H1 (cell line): Measurements from ENCODE around the gene CPED1. TPM values are rescaled to one million over a fixed set of nuclear protein-coding genes. Genes with fewer than 3 reads are reported as not detected.

Experiments used
- CTCF ChIA-PET: fragments of 300-600 bp; sonication (Branson Sonifier 250); formaldehyde crosslinking; loops from one replicate; lab custom pipeline; 2021; ENCODE audit not compliant: partially characterized antibody; lab: Charles Lee
- POLR2A ChIA-PET: fragments of 300-600 bp; sonication (Branson Sonifier 250); formaldehyde crosslinking; loops from one replicate; lab custom pipeline; 2021; ENCODE audit warnings: inconsistent platforms; ENCODE audit not compliant: partially characterized antibody; lab: Charles Lee
- DNase-seq, 2 experiments: peaks; one replicate each; pipeline versions ENCODE4 v3.0.0 to v3.0.0-alpha.2; 2010 to 2022; ENCODE audit warnings: low spot score in 2 of 2, low read depth in 1 of 2, mixed read lengths in 1 of 2
- FAIRE-seq: peaks from 2 replicates; lab custom pipeline; 2011; peaks lifted over from hg19 to GRCh38; lab: Jason Lieb, UNC
- H2AFZ ChIP-seq: 2 replicates; pipeline ENCODE4 v1.8.1; 2012; ENCODE audit warnings: low read length, inconsistent platforms
- H2AK5ac ChIP-seq: 2 replicates; pipeline ENCODE4 v1.6.1; 2013; ENCODE audit warnings: low read depth, low read length
- H2BK120ac ChIP-seq: replicated peaks from 2 replicates; pipeline ENCODE3; 2013; ENCODE audit warnings: low read depth, low read length, inconsistent platforms
- H2BK12ac ChIP-seq: 2 replicates; pipeline ENCODE4 v1.6.1; 2013; ENCODE audit warnings: low read depth, low read length
- H2BK15ac ChIP-seq: 2 replicates; pipeline ENCODE4 v1.6.1; 2013; ENCODE audit warnings: low read length
- H2BK20ac ChIP-seq: 2 replicates; pipeline ENCODE4 v1.6.1; 2013; ENCODE audit warnings: low read length
- H2BK5ac ChIP-seq: 2 replicates; pipeline ENCODE4 v1.6.1; 2013; ENCODE audit warnings: low read depth, low read length
- H3K14ac ChIP-seq: 2 replicates; pipeline ENCODE4 v1.6.1; 2013; ENCODE audit warnings: inconsistent platforms; ENCODE audit not compliant: insufficient read length
- H3K18ac ChIP-seq: 2 replicates; pipeline ENCODE4 v1.6.1; 2013; ENCODE audit warnings: low read length; ENCODE audit errors: extremely low read depth
- H3K23ac ChIP-seq: 2 replicates; pipeline ENCODE4 v1.6.1; 2013; ENCODE audit warnings: inconsistent platforms; ENCODE audit not compliant: insufficient read length
- H3K23me2 ChIP-seq: 2 replicates; pipeline ENCODE4 v1.6.1; 2013; ENCODE audit warnings: low read depth, low read length
- H3K27ac ChIP-seq: 2 replicates; pipeline ENCODE4 v1.6.1; 2011; ENCODE audit warnings: low read depth, low read length, inconsistent platforms
- H3K27me3 ChIP-seq, 4 experiments: replicated peaks in 1 of 4; 1 replicate in 1 of 4; 2 replicates in 3 of 4; pipeline versions ENCODE4 v1.6.1 to v1.8.1; 2011 to 2013; ENCODE audit warnings: low read length in 3 of 4, mild to moderate bottlenecking in 3 of 4, inconsistent platforms in 2 of 4, mixed read lengths in 2 of 4, moderate library complexity in 1 of 4; ENCODE audit not compliant: control insufficient read depth in 3 of 4, insufficient read depth in 3 of 4; ENCODE audit errors: extremely low read depth in 1 of 4
- H3K36me3 ChIP-seq, 4 experiments: 2 replicates each; pipeline versions ENCODE4 v1.6.1 to v1.8.1; 2011 to 2013; ENCODE audit warnings: mild to moderate bottlenecking in 4 of 4, low read length in 3 of 4, moderate library complexity in 2 of 4, control low read depth in 1 of 4, inconsistent platforms in 1 of 4; ENCODE audit not compliant: insufficient read depth in 4 of 4, control insufficient read depth in 2 of 4
- H3K4ac ChIP-seq: replicated peaks from 2 replicates; pipeline ENCODE3; 2013; ENCODE audit warnings: low read length, low read depth, mixed read lengths, inconsistent platforms; ENCODE audit not compliant: insufficient read length
- H3K4me1 ChIP-seq, 4 experiments: replicated peaks in 1 of 4; 1 replicate in 1 of 4; 2 replicates in 3 of 4; pipeline versions ENCODE4 v1.6.1 to v1.8.1; 2011 to 2013; ENCODE audit warnings: low read length in 3 of 4, inconsistent platforms in 2 of 4, mixed read lengths in 1 of 4; ENCODE audit not compliant: insufficient read depth in 4 of 4, control insufficient read depth in 3 of 4
- H3K4me2 ChIP-seq, 2 experiments: 2 replicates each; pipeline versions ENCODE4 v1.6.1 to v1.8.1; 2011 to 2013; ENCODE audit warnings: low read depth in 2 of 2, low read length in 2 of 2, control low read depth in 1 of 2, inconsistent platforms in 1 of 2, mild to moderate bottlenecking in 1 of 2; ENCODE audit not compliant: insufficient read depth in 1 of 2
- H3K4me3 ChIP-seq, 4 experiments: fragments of 200-600, 300-600 bp in 1 of 4; sonication (generic), shearing (Covaris generic), sonication (Bioruptor Twin) in 1 of 4; 2 replicates each; pipeline versions ENCODE4 v1.5.1 to v1.8.1; 2011 to 2016; ENCODE audit warnings: low read length in 4 of 4, low read depth in 3 of 4, control low read depth in 2 of 4, inconsistent platforms in 2 of 4, mild to moderate bottlenecking in 2 of 4, mixed read lengths in 1 of 4, moderate library complexity in 1 of 4; ENCODE audit not compliant: insufficient read depth in 2 of 4; ENCODE audit errors: extremely low read depth in 1 of 4
- H3K56ac ChIP-seq: replicated peaks from 2 replicates; pipeline ENCODE3; 2013; ENCODE audit warnings: low read depth, mild to moderate bottlenecking, mixed read lengths, low read length, inconsistent platforms; ENCODE audit not compliant: insufficient read length
- H3K79me1 ChIP-seq: 2 replicates; pipeline ENCODE4 v1.6.1; 2013; ENCODE audit warnings: low read depth, low read length, control low read depth
- H3K79me2 ChIP-seq, 2 experiments: 2 replicates each; pipeline versions ENCODE4 v1.6.1 to v1.8.1; 2012 to 2013; ENCODE audit warnings: low read length in 2 of 2, mild to moderate bottlenecking in 2 of 2, inconsistent platforms in 1 of 2; ENCODE audit not compliant: insufficient read depth in 2 of 2, control insufficient read depth in 1 of 2
- H3K9ac ChIP-seq, 4 experiments: replicated peaks in 1 of 4; 1 replicate in 1 of 4; 2 replicates in 3 of 4; pipeline versions ENCODE4 v1.6.1 to v1.8.1; 2011 to 2013; ENCODE audit warnings: low read depth in 3 of 4, low read length in 3 of 4, control low read depth in 2 of 4, mild to moderate bottlenecking in 2 of 4, moderate library complexity in 2 of 4, inconsistent platforms in 1 of 4; ENCODE audit errors: extremely low read depth in 1 of 4
- H3K9me3 ChIP-seq, 2 experiments: 2 replicates each; pipeline versions ENCODE4 v1.6.1 to v1.8.1; 2012 to 2013; ENCODE audit warnings: mild to moderate bottlenecking in 2 of 2, moderate library complexity in 2 of 2, control low read depth in 1 of 2, inconsistent platforms in 1 of 2, low read depth in 1 of 2, low read length in 1 of 2, mixed read lengths in 1 of 2; ENCODE audit not compliant: insufficient read depth in 2 of 2
- H4K20me1 ChIP-seq, 2 experiments: replicated peaks in 1 of 2; 2 replicates each; pipeline versions ENCODE3 to v1.8.1; 2011 to 2013; ENCODE audit warnings: inconsistent platforms in 2 of 2, low read length in 2 of 2, mild to moderate bottlenecking in 1 of 2; ENCODE audit not compliant: insufficient read depth in 2 of 2, control insufficient read depth in 1 of 2
- H4K5ac ChIP-seq: 2 replicates; pipeline ENCODE4 v1.6.1; 2013; ENCODE audit warnings: low read length, low read depth, mixed read lengths, inconsistent platforms; ENCODE audit not compliant: insufficient read length
- H4K8ac ChIP-seq: 2 replicates; pipeline ENCODE4 v1.8.0; 2013; ENCODE audit warnings: mild to moderate bottlenecking, moderate library complexity, low read length, inconsistent platforms; ENCODE audit not compliant: insufficient read depth; ENCODE audit errors: extremely low read depth
- H4K91ac ChIP-seq: replicated peaks from 2 replicates; pipeline ENCODE3; 2013; ENCODE audit warnings: low read length, mixed read lengths, inconsistent platforms; ENCODE audit not compliant: insufficient read length
- BRCA1 ChIP-seq: IDR thresholded peaks from 2 replicates; pipeline ENCODE4 v1.6.1; 2012; ENCODE audit warnings: low read depth, low read length, improper control_type of control experiment
- CEBPB ChIP-seq: IDR thresholded peaks from 2 replicates; pipeline ENCODE4 v1.6.1; 2012; ENCODE audit warnings: low read depth, low read length
- CHD1 ChIP-seq: IDR thresholded peaks from 2 replicates; pipeline ENCODE4 v1.6.1; 2012; ENCODE audit warnings: low read depth, low read length, improper control_type of control experiment
- CHD2 ChIP-seq: IDR thresholded peaks from 2 replicates; pipeline ENCODE4 v1.6.1; 2012; ENCODE audit warnings: low read length, improper control_type of control experiment
- CTBP2 ChIP-seq: IDR thresholded peaks from 2 replicates; pipeline ENCODE4 v1.7.0; 2011; ENCODE audit warnings: borderline replicate concordance, mild to moderate bottlenecking, moderate library complexity, mixed read lengths, low read length; ENCODE audit not compliant: insufficient read depth, insufficient read length
- EGR1 ChIP-seq: IDR thresholded peaks from 2 replicates; pipeline ENCODE4 v1.6.1; 2011; ENCODE audit warnings: low read depth, low read length, borderline replicate concordance
- GTF2F1 ChIP-seq: IDR thresholded peaks from 2 replicates; pipeline ENCODE4 v1.6.1; 2012; ENCODE audit warnings: low read depth, low read length, improper control_type of control experiment, borderline replicate concordance
- JUND ChIP-seq: IDR thresholded peaks from 2 replicates; pipeline ENCODE4 v1.6.1; 2011; ENCODE audit warnings: mild to moderate bottlenecking, improper control_type of control experiment, low read length
- PHF8 ChIP-seq: fragments of 200-600 bp; sonication (generic); conservative IDR thresholded peaks from 2 replicates; pipeline ENCODE4 v1.7.1; 2012; ENCODE audit warnings: low read depth, mild to moderate bottlenecking, inconsistent platforms, low read length, moderate library complexity
- RNF2 ChIP-seq: fragments of 200-900, 300-1000 bp; sonication (generic); IDR thresholded peaks from 2 replicates; pipeline ENCODE4 v1.7.1; 2016; ENCODE audit warnings: borderline replicate concordance, low read depth, mild to moderate bottlenecking, antibody characterized with exemption, low read length; ENCODE audit not compliant: poor library complexity, severe bottlenecking; ENCODE audit errors: missing control alignments
- SP2 ChIP-seq: IDR thresholded peaks from 2 replicates; pipeline ENCODE4 v1.6.1; 2012; ENCODE audit warnings: mild to moderate bottlenecking, low read length, inconsistent platforms
- TAF1 ChIP-seq: IDR thresholded peaks from 2 replicates; pipeline ENCODE4 v1.6.1; 2011; ENCODE audit warnings: mild to moderate bottlenecking, low read depth, low read length
- TAF7 ChIP-seq: optimal IDR thresholded peaks from 2 replicates; pipeline ENCODE3; 2011; ENCODE audit warnings: low read depth, mild to moderate bottlenecking, inconsistent platforms, low read length, moderate library complexity, borderline replicate concordance
- WGBS, 2 experiments: shearing (Covaris generic) in 1 of 2; methylation state at CpG; one replicate each; pipeline versions ENCODE4 v1.1.6 to v1.1.7; 2013 to 2015; ENCODE audit warnings: low lambda C conversion rate in 2 of 2, mixed read lengths in 2 of 2, inconsistent platforms in 1 of 2, low coverage in 1 of 2, missing lambda C conversion rate in 1 of 2; ENCODE audit not compliant: insufficient replicate concordance in 2 of 2, insufficient coverage in 1 of 2, insufficient read length in 1 of 2; ENCODE audit errors: extremely low coverage in 1 of 2, missing lambda C conversion rate in 1 of 2; 5-methylcytosine and 5-hydroxymethylcytosine counted together
- polyA plus RNA-seq, 7 experiments: library from polyadenylated mRNA; depleted of rRNA in 3 of 7; stranded (reverse) in 5 of 7; unstranded in 2 of 7; fragments of >200 nt in 5 of 7; fragments of 200-250 nt in 2 of 7; gene quantifications; 1 replicate in 5 of 7; 2 replicates in 1 of 7; 4 replicates in 1 of 7; pipeline versions ENCODE4 v1.2.1 to v1.2.3, GENCODE V29; 2011 to 2013; ENCODE audit warnings: missing spikeins in 2 of 7, mixed read lengths in 2 of 7
- total RNA-seq: library from RNA; stranded (reverse); fragmentation: NEBNext Ultra II Directional; extraction: Animal tissue kit (Norgen Biotek cat#: 25700); gene quantifications from 2 replicates; pipeline ENCODE4 v1.2.1, GENCODE V29; 2021
- TF ChIP-seq, protein P1 (sequence below): IDR thresholded peaks from 2 replicates; pipeline ENCODE4 v1.6.1; 2011; ENCODE audit warnings: low read length, improper control_type of control experiment

CPED1 gene
- total and polyA plus RNA-seq, 2 of the 8 experiments (the other 6 are each of a cell fraction or from before 2014, with no cell fraction given) = 0.08 to 0.39 TPM

- Histone ChIP-seq H4K91ac (no peak overlapping the region), H4K8ac (no peak overlapping the region), H3K23ac (no peak overlapping the region), H3K4ac (no peak overlapping the region), H3K23me2 (0 out of 2 replicates have a peak, but pooled peaks cover 2% of the 10 kb centered on the region), H3K36me3 (no peaks in the 10 kb centered on the region), H3K9me3 (no peaks in the 10 kb centered on the region), H3K4me2 (no peak overlapping the region), H2BK120ac (no peak overlapping the region), H2BK12ac (no peak overlapping the region), H4K5ac (no peak overlapping the region), H3K4me3 (no peak overlapping the region), H2BK5ac (no peak overlapping the region), H3K56ac (no peak overlapping the region), H2BK20ac (no peak overlapping the region), H3K27ac (no peak overlapping the region), H2BK15ac (no peak overlapping the region), H4K20me1 (no peaks in the 10 kb centered on the region), H3K79me1 (no peaks in the 10 kb centered on the region), H2AFZ (no peak overlapping the region), H3K27me3 (peaks cover 1 to 20% (median 12%) of the 10 kb centered on the region in 4 experiments; a peak in 6 of 7 replicates), H3K18ac (no peak overlapping the region), H3K14ac (no peak overlapping the region), H2AK5ac (no peak overlapping the region), H3K4me1 (peaks cover 0 to 4% (median 3%) of the 10 kb centered on the region in 4 experiments; a peak in 4 of 7 replicates), H3K9ac (no peak overlapping the region), H3K79me2 (no peaks in the 10 kb centered on the region)
- DNase-seq (no peak), FAIRE-seq (no peak)
- 96% methylated on average over 2 of the region's 2 CpGs; no CpG with 5 or more reads in 1 of the 2 experiments for WGBS, 2 experiments
- POLR2A ChIA-PET = no interaction called here
- CTCF ChIA-PET = interaction anchor here (1.1 to 8.4 kb wide), 20 partner anchors 8 to 223 kb away, joined by 3 to 139 read pairs (median 8); no protein-coding TSS in a partner anchor
- TF ChIP-seq CTBP2 (no peak), PHF8 (no peak), GTF2F1 (no peak), TAF7 (no peak), JUND (no peak), CEBPB (no peak), CHD2 (no peak), BRCA1 (no peak), EGR1 (no peak), TAF1 (no peak), SP2 (no peak), CHD1 (no peak), RNF2 (no peak)
- TF ChIP-seq, protein P1, sequence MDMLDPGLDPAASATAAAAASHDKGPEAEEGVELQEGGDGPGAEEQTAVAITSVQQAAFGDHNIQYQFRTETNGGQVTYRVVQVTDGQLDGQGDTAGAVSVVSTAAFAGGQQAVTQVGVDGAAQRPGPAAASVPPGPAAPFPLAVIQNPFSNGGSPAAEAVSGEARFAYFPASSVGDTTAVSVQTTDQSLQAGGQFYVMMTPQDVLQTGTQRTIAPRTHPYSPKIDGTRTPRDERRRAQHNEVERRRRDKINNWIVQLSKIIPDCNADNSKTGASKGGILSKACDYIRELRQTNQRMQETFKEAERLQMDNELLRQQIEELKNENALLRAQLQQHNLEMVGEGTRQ = no peak
Observed at GRCh38 chr7:120985839-120986238, 2.7 kb upstream of the CPED1 start.
